GM19025 (cell line): Measurements from ENCODE around the gene FABP1.

Experiments
- ATAC-seq: cut with Tn5 transposase; IDR thresholded peaks from one replicate; pipeline ENCODE4 v1.9.1; 2021; ENCODE audit warnings: mild to moderate bottlenecking, low read depth, moderate library complexity; ENCODE audit not compliant: unreplicated experiment

Gene FABP1

GRCh38 chr2:88085602-88086001 lies 42.3 kb downstream of the FABP1 start:
- ATAC-seq: no peak

GRCh38 chr2:88085099-88085498 lies 42.8 kb downstream of the FABP1 start:
- ATAC-seq: no peak

- ATAC-seq: no peak
Observed at GRCh38 chr2:88082781-88083180, 45.1 kb downstream of the FABP1 start.

GRCh38 chr2:88081924-88082608 lies 45.8 kb downstream of the FABP1 start:
- no peak for ATAC-seq

GRCh38 chr2:88080545-88080944 lies 47.3 kb downstream of the FABP1 start:
- ATAC-seq: no peak

GRCh38 chr2:88078643-88079172 lies 49.2 kb downstream of the FABP1 start:
- no peak for ATAC-seq

GRCh38 chr2:88077080-88077479 lies 50.8 kb downstream of the FABP1 start:
- no peak for ATAC-seq

- no peak for ATAC-seq
Observed at GRCh38 chr2:88074854-88075292, 53.0 kb downstream of the FABP1 start.

GRCh38 chr2:88074150-88074549 lies 53.7 kb downstream of the FABP1 start:
- ATAC-seq: no peak
